GM21737 (cell line): ENCODE measurements around the gene ZNF226.
"Not testable (repeated sequence)": the region's sequence is repeated elsewhere in the genome, so short reads cannot be mapped to it uniquely, and the experiment has no call there.

Experiments used
- ATAC-seq: cut with Tn5 transposase; IDR thresholded peaks from one replicate; pipeline ENCODE4 v1.9.1; 2021; ENCODE audit warnings: mild to moderate bottlenecking, moderate library complexity; ENCODE audit not compliant: unreplicated experiment

The ZNF226 gene

DNA sequence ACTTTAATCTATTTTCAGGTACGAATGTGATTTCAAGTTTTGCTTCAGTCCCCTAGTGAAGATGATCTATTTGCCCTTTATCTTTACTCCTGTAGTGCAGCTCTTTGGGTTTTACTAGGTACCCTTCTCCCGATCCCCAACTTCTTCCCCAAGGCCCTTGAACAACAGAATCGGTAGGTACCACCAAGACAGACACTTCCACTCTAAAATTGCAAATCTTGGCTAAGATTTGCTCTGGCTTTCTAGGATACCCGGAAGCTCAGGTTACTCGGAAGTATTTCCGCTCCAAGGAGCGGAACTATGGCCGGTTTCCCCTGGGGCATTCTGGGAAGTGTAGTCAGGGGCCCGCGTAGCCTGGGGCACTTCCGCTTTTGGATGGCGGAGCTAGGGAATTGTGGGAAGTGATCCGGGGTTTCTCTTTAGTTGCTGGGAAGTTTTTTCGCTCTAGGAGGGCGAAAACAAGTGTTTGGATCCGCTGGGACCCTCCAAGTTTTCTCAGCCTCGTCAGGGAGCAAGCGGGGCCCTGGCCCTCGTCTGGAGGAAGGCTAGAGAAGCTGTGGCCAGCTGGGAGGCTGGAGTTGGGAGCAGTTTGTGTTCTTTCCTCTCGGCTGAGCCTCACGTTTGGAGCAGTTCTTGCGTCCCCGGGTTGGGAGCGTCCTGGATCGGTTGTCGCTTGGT lies 42.4 kb downstream of the ZNF226 start:
- ATAC-seq: peak; percentile 81

DNA sequence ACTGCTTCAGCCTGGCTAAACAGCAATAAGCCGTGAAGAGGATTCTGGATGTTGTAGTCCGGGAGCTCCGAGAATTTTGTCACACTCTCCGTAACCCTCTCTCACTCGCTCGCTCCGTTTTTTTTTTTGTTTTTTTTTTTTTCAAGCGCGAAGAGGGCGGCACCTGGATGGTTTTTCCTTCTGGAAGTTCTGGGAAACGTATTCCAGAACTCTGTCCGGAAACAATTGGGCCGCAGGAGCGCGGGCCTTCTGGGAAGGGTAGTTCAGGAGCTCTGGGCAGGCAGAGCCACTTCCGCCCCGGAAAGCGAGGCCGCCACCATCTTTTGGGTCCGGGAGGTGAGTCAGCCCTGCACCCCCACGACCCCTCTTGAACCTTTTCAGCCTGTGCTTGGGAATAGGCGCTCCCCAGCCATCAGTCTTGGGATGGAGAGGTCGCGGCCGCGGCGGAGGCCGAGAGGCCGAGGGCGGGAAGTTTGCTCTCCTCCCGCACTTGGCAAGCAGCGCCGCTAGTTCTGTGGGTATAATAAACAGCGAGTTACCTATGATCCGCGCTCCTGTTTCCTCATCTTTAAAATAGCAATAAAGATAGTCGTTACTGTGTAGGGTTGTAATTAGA lies 47.5 kb downstream of the ZNF226 start, which contains the start of gene ZNF227:
ZNF227 (plus strand) TSS at position 283 of the 616 bp plus-strand sequence. CDS start 5,261 bp downstream, outside the sequence.
- ATAC-seq: peak; percentile 77

DNA sequence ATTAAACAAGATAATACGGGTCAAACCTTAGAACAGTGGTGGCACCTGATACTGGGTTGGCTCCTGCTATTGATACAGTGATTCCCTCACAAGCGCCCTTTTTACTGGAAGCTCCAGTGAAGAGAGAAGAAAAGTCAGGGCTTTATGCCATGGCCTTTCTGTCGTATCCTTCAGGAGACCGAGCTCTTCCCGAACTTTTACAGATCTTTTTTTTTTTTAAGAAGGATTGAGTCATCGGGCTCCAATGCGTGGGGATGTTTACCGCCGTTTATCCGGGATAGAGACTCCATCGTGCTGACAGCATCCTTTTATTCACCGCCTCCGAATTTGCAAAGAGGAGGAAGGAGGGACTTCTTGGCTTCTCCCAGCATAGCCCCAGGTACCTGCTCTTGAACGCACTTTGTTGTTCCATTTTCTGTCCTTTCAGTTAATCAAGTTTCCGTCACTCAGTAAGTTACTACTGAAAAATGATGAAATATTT lies 48.0 kb downstream of the ZNF226 start:
- peak; percentile 29 for ATAC-seq

- not testable (repeated sequence) for ATAC-seq
These were observed 55.0 kb downstream of the ZNF226 start for GRCh38 chr19:44219926-44220325.

GRCh38 chr19:44220761-44221160 lies 55.9 kb downstream of the ZNF226 start:
- not testable (repeated sequence) for ATAC-seq

GRCh38 chr19:44221291-44221690 lies 56.4 kb downstream of the ZNF226 start:
- not testable (repeated sequence) for ATAC-seq
